Measurements from ENCODE around the gene PIBF1.
A peak's percentile ranks its signal among the peaks of the same experiment; 100 is the strongest.
"Not testable (repeated sequence)": the region's sequence is repeated elsewhere in the genome, so short reads cannot be mapped to it uniquely, and the experiment has no call there.

The PIBF1 gene

GRCh38 chr13:72823081-72823480, 41.1 kb downstream of the PIBF1 start:
- no peak for DNase-seq

GRCh38 chr13:72823724-72824123, 41.8 kb downstream of the PIBF1 start:
- DNase-seq: no peak

GRCh38 chr13:72834601-72835000, 52.7 kb downstream of the PIBF1 start:
- DNase-seq: no peak

GRCh38 chr13:72839831-72840426, 58.0 kb downstream of the PIBF1 start:
- no peak for DNase-seq

GRCh38 chr13:72842991-72843390, 61.1 kb downstream of the PIBF1 start:
- DNase-seq: no peak

- DNase-seq: not testable (repeated sequence)
Observed at GRCh38 chr13:72845148-72845547, 63.2 kb downstream of the PIBF1 start.

GRCh38 chr13:72849571-72849970, 67.6 kb downstream of the PIBF1 start:
- DNase-seq: no peak

GRCh38 chr13:72850959-72851677, 69.2 kb downstream of the PIBF1 start:
- DNase-seq: peak; percentile 45

GRCh38 chr13:72851678-72852014, 69.7 kb downstream of the PIBF1 start:
- DNase-seq: no peak

- no peak for DNase-seq
Observed at GRCh38 chr13:72852207-72852606, 70.3 kb downstream of the PIBF1 start.

GRCh38 chr13:72853000-72853399, 71.1 kb downstream of the PIBF1 start:
- no peak for DNase-seq

- DNase-seq: no peak
Observed at GRCh38 chr13:72864142-72865011, 82.4 kb downstream of the PIBF1 start.

- no peak for DNase-seq
Observed at GRCh38 chr13:72868229-72868628, 86.3 kb downstream of the PIBF1 start.

- no peak for DNase-seq
Observed at GRCh38 chr13:72875233-72875632, 93.3 kb downstream of the PIBF1 start.

- no peak for DNase-seq
Observed at GRCh38 chr13:72884101-72884500, 102.2 kb downstream of the PIBF1 start.

- DNase-seq: no peak
Observed at GRCh38 chr13:72886272-72887067, 104.5 kb downstream of the PIBF1 start.

- DNase-seq: no peak
Observed at GRCh38 chr13:72889495-72889894, 107.6 kb downstream of the PIBF1 start.

- DNase-seq: no peak
Observed at GRCh38 chr13:72890546-72890945, 108.6 kb downstream of the PIBF1 start.

GRCh38 chr13:72891423-72891822, 109.5 kb downstream of the PIBF1 start:
- DNase-seq: no peak

- DNase-seq: no peak
Observed at GRCh38 chr13:72896869-72897268, 114.9 kb downstream of the PIBF1 start.

GRCh38 chr13:72901546-72901945, 119.6 kb downstream of the PIBF1 start:
- DNase-seq: not testable (repeated sequence)

- DNase-seq: no peak
Observed at GRCh38 chr13:72908416-72908815, 126.5 kb downstream of the PIBF1 start.

- no peak for DNase-seq
Observed at GRCh38 chr13:72911981-72912380, 130.0 kb downstream of the PIBF1 start.

All from NCI-H2029 (cell line).